Stimulated activated CD8-positive, alpha-beta memory T cell treated with anti-CD3 and anti-CD28 coated beads, Interleukin-12 subunit alpha, Interleukin-12 subunit beta, amount 100 ng/mL, for 24 hours (primary cell): ENCODE measurements around the gene KRTAP4-12.
"Not testable (repeated sequence)": the region's sequence is repeated elsewhere in the genome, so short reads cannot be mapped to it uniquely, and the experiment has no call there.

Experiments used
- DNase-seq: peaks from one replicate; pipeline ENCODE4 v3.0.0-alpha.2; 2020; ENCODE audit errors: extremely low read depth

KRTAP4-12 gene

GRCh38 chr17:41096055-41096454 lies 27.9 kb downstream of the KRTAP4-12 start:
- DNase-seq = no peak

DNA sequence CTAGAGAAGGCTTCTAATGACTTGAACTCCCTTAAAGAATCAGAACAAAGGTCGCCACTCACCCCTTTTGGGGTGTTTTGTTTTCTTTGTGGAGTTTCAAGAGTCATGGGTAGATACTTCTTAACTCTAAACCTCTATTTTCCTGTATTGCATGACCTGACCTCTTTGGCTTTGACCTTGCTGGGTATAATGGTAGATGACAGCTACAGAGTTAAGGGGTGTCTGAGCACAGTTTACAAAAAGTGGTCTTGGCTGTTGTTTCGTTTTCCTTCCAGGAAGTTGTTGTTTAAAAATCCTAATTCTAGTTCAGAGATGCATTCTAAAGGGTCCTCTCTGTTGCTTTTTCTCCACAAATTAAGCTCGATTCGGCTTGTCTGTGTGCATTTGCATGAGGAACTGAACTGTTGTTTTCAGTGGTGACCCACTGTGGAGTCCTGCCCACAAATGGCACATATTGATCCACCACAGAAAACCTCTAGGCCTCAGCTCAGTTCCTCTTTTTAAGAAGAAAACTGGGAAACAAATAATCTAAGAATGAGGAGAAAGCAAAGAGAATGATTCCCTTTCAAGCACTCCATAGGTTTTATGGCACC lies 35.1 kb downstream of the KRTAP4-12 start:
- not testable (repeated sequence) for DNase-seq

- DNase-seq = not testable (repeated sequence)
Measured at GRCh38 chr17:41084100-41084856, 39.7 kb downstream of the KRTAP4-12 start, which contains the start of gene KRTAP4-7. Gene KRTAP4-7, plus strand, starts transcription at chr17:41084150. Its CDS starts 57 bp downstream, at chr17:41084207.

DNA sequence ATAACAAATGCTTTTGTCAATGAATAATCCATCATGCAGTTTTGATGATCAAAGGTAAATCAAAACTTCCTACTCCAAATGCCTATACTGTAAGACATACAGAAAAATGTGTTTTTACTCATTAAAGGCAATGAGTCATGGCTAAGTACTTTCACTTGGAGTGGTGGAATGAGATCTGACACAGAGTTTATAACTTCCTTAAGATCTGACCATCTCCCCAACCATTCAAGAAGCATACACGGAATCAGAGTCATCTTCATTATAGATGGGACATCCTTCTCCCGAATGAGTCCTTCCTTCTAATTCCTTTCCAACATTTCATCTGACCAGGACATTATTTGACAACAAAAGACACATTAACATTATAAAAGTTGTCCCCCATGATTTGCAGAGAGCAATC lies 40.6 kb downstream of the KRTAP4-12 start:
- DNase-seq = not testable (repeated sequence)

DNA sequence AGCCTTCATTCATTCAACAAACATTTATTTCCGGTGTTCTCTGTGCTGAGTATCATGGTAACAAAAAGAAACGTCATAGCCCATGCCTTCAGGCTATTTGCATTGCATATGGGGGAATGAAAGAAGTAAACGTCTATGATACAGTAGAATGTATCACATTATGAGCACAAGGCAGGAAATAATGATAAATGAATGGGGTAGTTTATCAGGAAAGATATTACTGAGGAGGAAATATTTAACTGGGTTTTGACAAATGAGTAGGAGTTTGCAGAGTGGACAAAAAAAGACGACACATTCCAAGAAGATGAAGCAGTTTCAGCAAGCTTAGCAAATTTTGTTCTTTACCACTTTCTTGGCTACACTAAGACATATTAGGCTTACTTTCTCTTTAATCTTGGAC lies 41.4 kb downstream of the KRTAP4-12 start:
- no peak for DNase-seq

DNA sequence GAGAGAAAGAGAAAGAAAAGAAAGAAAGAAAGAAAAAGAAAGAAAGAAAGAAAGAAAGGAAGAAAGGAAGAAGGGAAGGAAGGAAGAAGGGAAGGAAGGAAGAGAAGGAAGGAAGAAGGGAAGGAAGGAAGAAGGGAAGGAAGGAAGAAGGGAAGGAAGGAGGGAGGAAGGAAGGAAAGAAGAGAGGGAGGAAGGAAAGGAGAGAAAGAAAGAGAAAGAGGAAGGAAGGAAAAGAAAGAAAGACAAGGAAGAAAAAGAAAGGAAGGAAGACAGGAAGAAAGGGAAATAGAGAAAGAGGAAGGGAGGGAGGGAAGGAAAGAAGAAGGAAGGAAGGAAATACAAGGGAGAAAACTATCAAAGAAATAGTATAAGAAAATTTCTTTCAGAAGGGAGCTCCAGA lies 47.2 kb downstream of the KRTAP4-12 start:
- no peak for DNase-seq

GRCh38 chr17:41073676-41074075 lies 50.3 kb downstream of the KRTAP4-12 start:
- no peak for DNase-seq
